C4-2B (cell line): Measurements from ENCODE around the gene PLCG2.

Experiments
- H3K27ac ChIP-seq: fragments of 450-650 bp; 2 replicates; pipeline ENCODE4 v1.5.1; 2017
- CTCF ChIP-seq: fragments of 450-650 bp; conservative IDR thresholded peaks from 2 replicates; pipeline ENCODE4 v1.5.1; 2017; ENCODE audit warnings: mild to moderate bottlenecking
- ZFX ChIP-seq: fragments of 450-650 bp; IDR thresholded peaks from 2 replicates; pipeline ENCODE4 v1.6.1; 2017

Gene PLCG2

DNA sequence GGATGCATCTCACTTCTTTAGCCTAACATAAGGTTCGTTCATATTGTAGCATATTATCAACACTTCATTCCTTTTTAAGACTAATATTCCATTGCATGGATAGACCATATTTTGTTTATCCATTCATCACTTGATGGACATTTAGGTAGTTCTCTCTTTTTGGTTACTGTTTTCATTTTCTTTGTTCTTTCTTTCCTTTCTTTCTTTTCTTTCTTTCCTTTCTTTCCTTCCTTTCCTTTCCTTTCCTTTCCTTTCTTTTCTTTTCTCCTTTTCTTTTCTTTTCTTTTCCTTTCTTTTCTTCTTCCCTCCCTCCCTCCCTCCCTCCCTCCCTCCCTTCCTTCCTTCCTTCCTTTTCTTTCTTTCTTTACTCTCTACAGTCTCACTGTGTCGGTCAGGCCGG is 24.2 kb downstream of the PLCG2 start:
- TF ChIP-seq CTCF (no peak), ZFX (no peak)
- H3K27ac ChIP-seq = no peak overlapping the region

DNA sequence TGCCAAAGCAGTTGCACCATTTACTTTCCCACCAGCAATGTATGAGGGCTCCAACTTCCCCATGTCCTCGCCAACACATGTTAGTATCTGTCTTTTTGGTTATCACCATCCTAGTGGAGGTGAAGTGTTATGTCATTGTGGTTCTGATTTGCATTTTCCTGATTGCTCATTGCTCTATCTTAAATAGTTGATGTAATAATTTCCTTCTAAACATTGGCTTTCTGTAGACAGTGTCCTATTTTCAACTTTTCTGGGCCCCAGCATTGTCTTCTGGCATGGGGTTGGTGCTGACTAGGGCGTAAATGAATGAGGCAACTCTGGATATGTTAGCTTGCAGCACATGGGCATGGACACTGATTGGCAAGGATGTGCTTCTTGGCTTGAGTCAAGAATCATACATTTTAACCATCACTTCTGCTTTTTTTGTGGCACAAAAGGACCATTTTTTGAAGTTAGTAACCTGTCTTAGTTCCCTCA is 25.1 kb downstream of the PLCG2 start:
- TF ChIP-seq CTCF = no peak
- no peak for TF ChIP-seq ZFX
- no peak overlapping the region for H3K27ac ChIP-seq

DNA sequence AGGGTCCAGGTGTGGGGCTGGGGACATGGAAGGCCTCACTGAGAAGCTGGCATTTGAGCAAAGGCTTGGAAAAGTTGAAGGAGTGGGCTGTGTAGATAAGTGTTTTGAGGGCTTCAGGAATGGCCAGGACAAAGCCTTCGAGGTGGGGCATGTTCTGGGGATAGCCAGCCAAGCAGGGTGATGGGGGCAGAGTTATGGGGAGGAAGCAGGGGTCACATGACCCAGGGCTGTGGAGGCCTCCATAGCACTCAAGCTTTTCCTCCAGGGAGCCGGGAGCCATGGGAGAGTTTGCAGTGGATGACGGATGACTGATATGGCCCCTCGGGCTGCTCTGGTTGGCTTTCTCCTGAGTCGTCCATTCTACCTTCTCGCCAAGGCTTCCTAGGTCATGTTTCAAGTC is 27.6 kb downstream of the PLCG2 start:
- TF ChIP-seq ZFX = no peak
- no peak for TF ChIP-seq CTCF
- H3K27ac ChIP-seq = no peak overlapping the region

DNA sequence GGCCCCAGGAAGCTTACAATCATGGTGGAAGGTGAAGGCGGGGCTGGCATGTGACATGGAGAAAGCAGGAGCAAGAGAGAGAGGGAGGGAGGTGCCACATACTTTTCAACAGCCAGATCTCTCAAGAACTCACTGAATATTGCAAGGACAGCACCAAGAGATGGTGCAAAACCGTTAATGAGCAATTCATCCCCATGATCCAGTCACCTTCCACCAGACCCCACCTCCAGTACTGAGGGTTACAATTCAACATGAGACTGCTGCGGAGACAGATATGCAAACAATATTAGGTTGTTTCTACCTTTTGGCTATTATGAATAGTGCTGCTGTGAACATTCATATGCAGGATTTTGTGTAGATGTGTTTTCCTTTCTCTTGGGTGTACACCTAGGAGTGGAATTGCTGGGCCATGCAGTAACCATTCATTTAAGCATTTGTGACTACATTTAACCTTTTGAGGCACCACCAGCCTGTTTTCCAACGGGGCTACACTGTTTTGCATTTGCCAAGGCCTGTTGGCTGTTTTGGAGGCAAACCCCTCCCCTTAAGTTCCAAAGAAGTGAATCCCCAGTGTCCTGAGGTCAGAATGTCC is 28.8 kb downstream of the PLCG2 start:
- no peak overlapping the region for H3K27ac ChIP-seq
- TF ChIP-seq CTCF (no peak), ZFX (no peak)

GRCh38 chr16:81808933-81809480 is 29.9 kb downstream of the PLCG2 start:
- no peak for TF ChIP-seq ZFX
- TF ChIP-seq CTCF = no peak
- H3K27ac ChIP-seq = no peak overlapping the region

DNA sequence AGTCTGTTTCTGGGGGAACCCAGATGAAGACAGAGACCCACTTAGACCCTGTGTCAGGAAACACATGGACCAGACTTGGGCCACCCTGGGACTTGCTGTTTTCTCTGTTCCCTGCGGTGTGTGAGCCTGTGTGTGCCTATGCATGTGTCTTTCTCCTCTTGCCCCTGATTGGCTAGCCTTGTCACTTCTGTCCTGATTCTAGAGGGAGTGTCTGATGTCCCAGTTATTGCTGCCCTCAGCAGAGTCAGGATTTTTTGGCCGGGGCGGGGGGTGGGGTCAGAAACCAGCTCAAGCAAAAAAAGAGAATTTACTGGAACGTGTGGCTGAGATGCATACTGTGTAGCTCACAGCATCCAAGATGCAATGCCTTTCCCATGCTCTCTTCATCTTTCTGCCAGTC is 30.5 kb downstream of the PLCG2 start:
- TF ChIP-seq ZFX (no peak), CTCF (no peak)
- no peak overlapping the region for H3K27ac ChIP-seq

GRCh38 chr16:81810361-81810760 is 31.3 kb downstream of the PLCG2 start:
- no peak overlapping the region for H3K27ac ChIP-seq
- TF ChIP-seq ZFX = no peak
- no peak for TF ChIP-seq CTCF
